Measurements from ENCODE around the gene AGFG1.

AGFG1 gene

DNA sequence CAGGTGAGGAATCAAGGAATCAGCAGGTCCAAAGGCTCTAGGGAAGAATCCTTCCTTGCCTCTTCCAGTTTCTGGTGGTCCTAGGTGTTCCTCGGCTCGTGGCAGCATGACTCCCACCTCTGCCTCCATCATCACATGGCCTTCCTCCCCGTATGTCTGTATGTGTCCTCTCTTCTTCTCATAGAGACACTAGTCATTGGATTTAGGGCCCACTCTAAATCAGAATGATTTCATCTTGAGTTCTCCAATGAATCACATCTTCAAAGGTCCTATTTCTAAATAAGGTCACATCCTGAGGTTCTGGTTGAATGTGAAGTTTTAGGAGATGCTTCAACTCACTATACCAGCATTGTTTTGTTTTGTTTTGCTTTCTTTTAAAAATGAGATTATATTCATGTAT is 11.1 kb upstream of the AGFG1 start:
- H3K4me3 ChIP-seq (ENCODE audit: low read length), result no peak overlapping the region
- TF ChIP-seq, protein P1, sequence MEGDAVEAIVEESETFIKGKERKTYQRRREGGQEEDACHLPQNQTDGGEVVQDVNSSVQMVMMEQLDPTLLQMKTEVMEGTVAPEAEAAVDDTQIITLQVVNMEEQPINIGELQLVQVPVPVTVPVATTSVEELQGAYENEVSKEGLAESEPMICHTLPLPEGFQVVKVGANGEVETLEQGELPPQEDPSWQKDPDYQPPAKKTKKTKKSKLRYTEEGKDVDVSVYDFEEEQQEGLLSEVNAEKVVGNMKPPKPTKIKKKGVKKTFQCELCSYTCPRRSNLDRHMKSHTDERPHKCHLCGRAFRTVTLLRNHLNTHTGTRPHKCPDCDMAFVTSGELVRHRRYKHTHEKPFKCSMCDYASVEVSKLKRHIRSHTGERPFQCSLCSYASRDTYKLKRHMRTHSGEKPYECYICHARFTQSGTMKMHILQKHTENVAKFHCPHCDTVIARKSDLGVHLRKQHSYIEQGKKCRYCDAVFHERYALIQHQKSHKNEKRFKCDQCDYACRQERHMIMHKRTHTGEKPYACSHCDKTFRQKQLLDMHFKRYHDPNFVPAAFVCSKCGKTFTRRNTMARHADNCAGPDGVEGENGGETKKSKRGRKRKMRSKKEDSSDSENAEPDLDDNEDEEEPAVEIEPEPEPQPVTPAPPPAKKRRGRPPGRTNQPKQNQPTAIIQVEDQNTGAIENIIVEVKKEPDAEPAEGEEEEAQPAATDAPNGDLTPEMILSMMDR (IDR thresholded peaks at IDR 0.05; ENCODE audit: insufficient read depth, low read depth, low read length, missing control alignments), result no peak
- no peak for DNase-seq (ENCODE audit: low read depth)

DNA sequence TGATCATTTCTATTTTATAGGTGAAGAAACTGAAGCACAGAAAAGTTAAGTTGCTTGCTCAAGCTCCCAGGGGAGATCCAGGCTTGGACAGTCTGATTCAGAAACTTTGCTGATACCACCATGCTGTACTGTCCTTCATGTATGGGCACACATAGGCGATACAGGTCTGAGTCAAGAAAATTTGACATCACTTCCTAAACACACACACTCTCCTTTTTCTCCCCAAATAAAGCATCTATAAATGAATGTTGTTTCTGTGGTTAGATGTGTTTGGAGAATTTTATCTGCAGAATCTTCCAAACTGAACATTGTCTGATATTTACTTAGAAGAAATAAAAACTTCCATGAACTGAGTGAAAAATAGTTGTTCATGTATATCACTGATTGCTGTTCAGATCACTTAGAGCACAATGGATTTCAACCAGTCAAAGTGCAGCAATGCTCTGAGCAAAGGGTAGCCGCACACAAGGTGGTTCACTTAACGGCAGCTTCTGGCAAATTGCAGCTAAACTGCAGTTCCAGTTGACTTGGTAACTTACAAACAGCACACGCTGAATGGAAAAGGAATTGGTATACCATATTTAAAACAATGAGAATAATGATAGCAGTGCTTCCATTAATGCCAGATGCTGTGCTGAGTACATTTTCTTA is 10.0 kb upstream of the AGFG1 start:
- DNase-seq (ENCODE audit: low read depth), result no peak
- H3K4me3 ChIP-seq (ENCODE audit: low read length), result no peak overlapping the region
- TF ChIP-seq, protein P1 (IDR thresholded peaks at IDR 0.05; ENCODE audit: insufficient read depth, low read depth, low read length, missing control alignments), result no peak

DNA sequence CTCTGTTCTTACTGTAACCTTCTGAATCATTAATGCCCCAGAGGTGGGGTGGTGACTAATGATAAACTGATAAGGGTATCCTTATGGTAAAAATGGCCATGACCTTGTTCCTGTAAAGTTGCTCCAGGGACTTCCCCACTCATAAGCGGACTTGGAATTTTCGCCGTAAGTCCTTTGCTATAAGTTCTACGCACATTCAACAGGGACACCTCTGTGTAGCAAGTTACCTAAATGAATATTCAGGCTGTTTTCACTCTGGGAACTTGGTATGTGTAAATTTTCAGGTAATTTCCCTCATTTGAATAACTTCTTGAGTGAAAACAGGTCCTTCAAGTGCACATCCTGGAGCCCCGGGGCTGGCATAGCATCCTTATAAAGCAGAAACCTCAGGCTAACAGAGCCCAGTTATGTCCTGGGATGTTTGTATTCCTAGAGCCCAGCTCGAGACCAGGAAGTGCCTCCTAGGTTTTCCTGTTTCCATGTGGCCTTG is 9.4 kb upstream of the AGFG1 start:
- H3K4me3 ChIP-seq (ENCODE audit: low read length), result no peak overlapping the region
- TF ChIP-seq, protein P1 (IDR thresholded peaks at IDR 0.05; ENCODE audit: insufficient read depth, low read depth, low read length, missing control alignments), result no peak

DNA sequence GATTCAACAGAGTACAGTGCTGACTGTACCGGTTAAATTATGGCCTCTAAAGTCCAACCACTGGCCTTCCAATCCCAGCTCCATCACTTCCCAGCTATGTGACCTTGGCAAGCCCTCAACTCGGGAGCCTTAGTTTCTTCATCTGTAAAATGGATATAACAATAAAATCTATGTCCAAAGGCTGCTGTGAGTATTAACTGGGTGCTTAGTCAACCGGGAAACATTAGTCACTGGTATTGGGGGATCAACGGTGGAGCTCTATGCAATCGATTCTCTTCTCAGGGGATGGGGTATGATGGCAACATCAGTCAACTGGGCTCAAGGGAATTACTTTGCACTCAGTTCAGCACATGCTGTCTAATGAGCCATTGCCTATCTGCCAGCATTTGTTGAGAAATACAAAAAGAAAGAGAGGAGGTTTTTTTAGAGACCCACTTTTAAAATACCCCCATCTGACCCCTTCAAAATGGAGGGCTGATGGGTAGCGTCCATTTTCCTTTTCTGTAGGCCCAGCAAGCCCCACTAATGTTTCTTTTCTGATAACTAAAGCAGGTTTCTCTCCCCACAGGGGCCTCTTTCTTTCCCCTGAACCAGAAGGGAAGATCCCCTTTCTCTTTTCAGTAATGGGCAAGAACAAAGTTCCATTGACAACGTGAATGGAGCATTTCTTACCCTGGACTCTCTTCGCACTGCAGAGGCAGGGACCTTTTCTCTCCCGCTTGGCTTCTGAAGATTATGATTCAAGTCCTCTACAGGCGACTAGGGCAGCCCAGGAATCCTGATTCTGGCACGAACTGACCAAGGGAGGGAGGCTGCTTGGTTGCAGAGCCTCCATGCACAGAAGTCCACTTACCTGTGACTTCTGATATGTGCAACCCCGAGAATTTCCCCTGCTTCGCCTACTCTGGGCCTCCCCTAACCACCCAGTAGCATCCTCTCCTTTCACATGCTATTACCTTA is 8.7 kb upstream of the AGFG1 start:
- no peak overlapping the region for H3K4me3 ChIP-seq (ENCODE audit: low read length)
- DNase-seq (ENCODE audit: low read depth), result no peak
- TF ChIP-seq, protein P1 (IDR thresholded peaks at IDR 0.05; ENCODE audit: insufficient read depth, low read depth, low read length, missing control alignments), result no peak

More for the DNA sequence above, 9.4 kb upstream of the AGFG1 start:
- peak; percentile 48 for DNase-seq (ENCODE audit: low read depth)

DNA sequence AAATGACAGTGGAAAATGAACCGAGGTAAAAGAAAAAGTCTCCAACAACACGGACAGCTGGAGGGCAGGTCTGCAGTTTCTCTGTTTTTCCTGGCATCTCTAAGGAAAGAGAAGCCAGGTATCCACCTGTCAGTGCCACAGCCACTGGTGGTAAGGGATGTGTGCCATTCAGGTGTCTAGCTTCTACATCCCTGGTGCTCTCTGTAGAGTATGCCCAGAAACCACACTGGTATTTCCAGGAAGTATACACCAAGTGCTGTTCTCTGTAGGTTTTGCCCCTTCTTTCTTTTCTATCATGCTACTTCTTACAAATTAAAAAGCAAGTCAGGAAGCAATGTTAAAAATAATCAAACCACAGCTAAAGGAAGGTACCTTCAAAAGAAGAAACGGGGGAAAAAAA is 7.6 kb upstream of the AGFG1 start:
- no peak for DNase-seq (ENCODE audit: low read depth)
- H3K4me3 ChIP-seq (ENCODE audit: low read length), result no peak overlapping the region
- TF ChIP-seq, protein P1 (IDR thresholded peaks at IDR 0.05; ENCODE audit: insufficient read depth, low read depth, low read length, missing control alignments), result no peak

DNA sequence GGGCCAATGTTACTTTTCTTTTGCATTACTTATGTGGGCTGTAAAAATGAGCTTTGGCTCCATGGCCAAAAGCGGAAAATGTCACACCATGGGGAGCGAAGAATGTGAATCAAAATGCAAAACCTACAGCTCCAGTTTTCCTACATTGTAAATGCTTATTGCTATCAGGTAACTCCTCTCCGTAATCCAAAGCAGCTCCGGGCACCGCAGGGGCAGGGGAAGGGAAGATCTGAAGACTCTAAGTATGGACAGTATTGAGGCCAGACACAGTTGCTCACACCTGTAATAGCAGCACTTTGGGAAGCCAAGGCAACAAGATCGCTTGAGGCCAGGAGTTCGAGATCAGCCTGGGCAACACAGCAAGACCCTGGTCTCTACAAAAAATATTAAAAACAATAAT is 7.1 kb upstream of the AGFG1 start:
- TF ChIP-seq, protein P1 (IDR thresholded peaks at IDR 0.05; ENCODE audit: insufficient read depth, low read depth, low read length, missing control alignments), result no peak
- H3K4me3 ChIP-seq (ENCODE audit: low read length), result no peak overlapping the region
- DNase-seq (ENCODE audit: low read depth), result no peak

Data from epithelial cell of esophagus (primary cell).